Measurements from ENCODE around the gene FANCD2.

Gene FANCD2

DNA sequence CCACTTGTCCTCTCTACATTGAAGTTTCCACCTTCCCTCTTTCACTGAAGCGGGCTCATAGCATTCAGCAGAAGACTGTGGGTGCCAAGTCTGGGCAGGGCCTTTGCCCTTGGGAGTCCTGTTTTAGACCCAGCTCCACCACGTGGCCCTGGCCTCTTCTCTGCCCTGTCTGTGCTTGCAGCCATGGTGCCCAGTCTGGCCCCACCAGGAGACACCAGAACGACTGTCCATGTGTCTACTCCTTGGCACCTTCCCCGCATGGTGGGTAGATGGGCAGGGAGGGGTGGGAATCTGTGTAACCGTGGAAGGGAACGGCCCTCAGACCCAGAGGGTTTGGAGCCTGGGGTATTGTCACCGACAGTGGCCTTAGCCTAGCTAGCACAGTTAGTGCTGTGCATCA lies 21.7 kb upstream of the FANCD2 start:
- Histone ChIP-seq H2BK5ac (ENCODE audit: low read depth, low read length, poor library complexity) (no peak overlapping the region), H4K91ac (ENCODE audit: low read depth, low read length) (no peak overlapping the region), H3K27ac (ENCODE audit: low read depth, low read length) (no peak overlapping the region), H4K12ac (ENCODE audit: low read depth, low read length) (no peak overlapping the region), H3K9ac (ENCODE audit: low read length) (no peak overlapping the region), H2AFZ (ENCODE audit: insufficient read depth, low read length, poor library complexity) (no peak overlapping the region), H2BK120ac (ENCODE audit: insufficient read depth, low read length, poor library complexity) (no peak overlapping the region), H3K4me1 (ENCODE audit: control insufficient read depth in 1 of 2, insufficient read depth in 2 of 2, low read length in 2 of 2) (peaks cover 6 to 9% of the 10 kb centered on the region in 2 experiments), H3K36me3 (ENCODE audit: control insufficient read depth in 1 of 2, insufficient read depth in 2 of 2, low read length in 2 of 2) (peaks cover 15 to 16% of the 10 kb centered on the region in 2 experiments), H3K79me2 (ENCODE audit: control insufficient read depth, insufficient read depth, low read length, poor library complexity) (no peaks in the 10 kb centered on the region), H3K23ac (ENCODE audit: low read length) (no peak overlapping the region), H3K79me1 (ENCODE audit: low read length) (no peaks in the 10 kb centered on the region), H4K8ac (ENCODE audit: low read depth, low read length) (no peak overlapping the region), H3K9me3 (ENCODE audit: insufficient read depth, low read depth, low read length) (peaks cover 2% of the 10 kb centered on the region), H3K4me2 (ENCODE audit: low read length) (no peak overlapping the region), H2BK12ac (ENCODE audit: low read length) (no peak overlapping the region), H2AK5ac (ENCODE audit: low read length) (no peak overlapping the region), H3K14ac (ENCODE audit: low read length) (no peak overlapping the region), H3K4ac (ENCODE audit: low read depth, low read length) (no peak overlapping the region), H3K4me3 (ENCODE audit: low read depth, low read length) (no peak overlapping the region), H3K18ac (ENCODE audit: low read length) (no peak overlapping the region), H3K27me3 (ENCODE audit: insufficient read depth, low read length) (no peaks in the 10 kb centered on the region)
- no peak for DNase-seq
- no CpG with 5 or more reads among the region's 7 CpGs for WGBS (ENCODE audit: extremely low coverage, insufficient coverage, insufficient read length)

DNA sequence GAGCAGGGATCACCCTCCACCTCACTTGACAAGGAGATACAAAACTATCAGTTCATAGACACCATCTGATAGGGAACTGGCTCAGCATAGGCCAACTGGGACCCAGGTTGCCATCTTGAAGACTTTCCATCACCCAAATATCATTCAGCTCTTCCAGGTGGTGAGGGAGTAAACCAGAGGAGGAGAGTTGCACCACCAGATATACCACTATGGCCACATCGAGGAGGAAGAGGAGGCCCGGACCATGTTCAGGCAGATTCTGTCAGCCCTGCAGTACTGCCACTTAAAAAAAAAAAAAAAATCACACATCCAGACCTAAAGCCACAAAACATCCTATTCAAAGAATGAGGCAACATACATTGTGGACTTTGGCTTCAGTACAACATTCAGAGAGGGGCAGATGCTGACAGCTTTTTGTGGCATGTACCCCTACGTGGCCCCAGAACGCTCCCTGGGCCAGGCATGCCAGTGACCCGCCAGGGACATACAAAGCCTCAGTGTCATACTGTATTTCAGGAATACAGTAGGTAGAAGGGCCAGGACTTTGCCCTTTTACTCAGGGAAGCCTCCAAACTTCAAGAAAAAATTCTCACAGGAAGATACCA lies 21.2 kb upstream of the FANCD2 start:
- Histone ChIP-seq H3K4me1 (ENCODE audit: control insufficient read depth in 1 of 2, insufficient read depth in 2 of 2, low read length in 2 of 2) (peaks cover 6 to 9% of the 10 kb centered on the region in 2 experiments), H3K4me2 (ENCODE audit: low read length) (no peak overlapping the region), H3K27me3 (ENCODE audit: insufficient read depth, low read length) (no peaks in the 10 kb centered on the region), H2BK120ac (ENCODE audit: insufficient read depth, low read length, poor library complexity) (no peak overlapping the region), H3K79me2 (ENCODE audit: control insufficient read depth, insufficient read depth, low read length, poor library complexity) (no peaks in the 10 kb centered on the region), H2BK5ac (ENCODE audit: low read depth, low read length, poor library complexity) (no peak overlapping the region), H3K23ac (ENCODE audit: low read length) (no peak overlapping the region), H3K18ac (ENCODE audit: low read length) (no peak overlapping the region), H2AK5ac (ENCODE audit: low read length) (no peak overlapping the region), H3K4me3 (ENCODE audit: low read depth, low read length) (no peak overlapping the region), H3K27ac (ENCODE audit: low read depth, low read length) (no peak overlapping the region), H3K9ac (ENCODE audit: low read length) (no peak overlapping the region), H4K12ac (ENCODE audit: low read depth, low read length) (no peak overlapping the region), H3K79me1 (ENCODE audit: low read length) (no peaks in the 10 kb centered on the region), H3K9me3 (ENCODE audit: insufficient read depth, low read depth, low read length) (peaks cover 2% of the 10 kb centered on the region), H3K36me3 (ENCODE audit: control insufficient read depth in 1 of 2, insufficient read depth in 2 of 2, low read length in 2 of 2) (peaks cover 15 to 16% of the 10 kb centered on the region in 2 experiments), H3K4ac (ENCODE audit: low read depth, low read length) (no peak overlapping the region), H3K14ac (ENCODE audit: low read length) (no peak overlapping the region), H2BK12ac (ENCODE audit: low read length) (no peak overlapping the region), H4K8ac (ENCODE audit: low read depth, low read length) (no peak overlapping the region), H4K91ac (ENCODE audit: low read depth, low read length) (no peak overlapping the region), H2AFZ (ENCODE audit: insufficient read depth, low read length, poor library complexity) (no peak overlapping the region)
- DNase-seq, result no peak
- no CpG with 5 or more reads among the region's 5 CpGs for WGBS (ENCODE audit: extremely low coverage, insufficient coverage, insufficient read length)

DNA sequence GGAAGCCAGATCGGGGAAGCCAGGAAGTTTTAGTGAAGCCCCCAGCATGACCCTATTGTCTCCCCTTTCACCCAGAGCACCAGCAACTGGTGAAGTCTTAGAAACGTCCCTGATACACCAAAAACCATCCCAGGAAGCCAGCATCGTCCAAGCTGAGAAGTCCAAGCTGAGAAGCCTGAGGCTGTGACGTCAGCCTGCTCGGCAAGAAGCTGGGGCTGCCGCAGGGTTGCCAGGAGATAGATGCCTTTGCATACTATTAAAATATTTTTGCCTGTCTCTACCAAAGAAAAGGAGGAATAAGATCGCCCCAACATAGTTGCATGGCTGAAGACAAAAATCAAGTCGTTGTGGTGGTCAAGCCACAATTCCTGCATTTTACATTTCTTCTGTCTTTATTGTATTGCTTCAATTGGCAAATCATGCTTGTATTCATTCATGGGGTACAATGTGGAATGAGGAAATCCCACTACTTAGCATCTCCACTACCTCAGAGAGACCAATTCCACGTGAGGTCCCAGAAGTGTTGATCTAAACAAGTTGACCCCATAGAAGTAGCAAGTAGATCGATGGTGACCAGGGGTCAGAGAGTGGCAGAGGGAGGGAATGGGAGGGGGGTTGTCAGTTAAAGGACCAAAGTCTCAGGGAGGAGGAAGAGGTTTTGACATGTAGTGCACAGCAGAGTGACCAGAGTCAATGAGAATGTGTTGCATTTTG lies 20.0 kb upstream of the FANCD2 start:
- Histone ChIP-seq H3K4ac (ENCODE audit: low read depth, low read length) (no peak overlapping the region), H3K36me3 (ENCODE audit: control insufficient read depth in 1 of 2, insufficient read depth in 2 of 2, low read length in 2 of 2) (peaks cover 13 to 14% of the 10 kb centered on the region in 2 experiments), H3K27ac (ENCODE audit: low read depth, low read length) (no peak overlapping the region), H3K9ac (ENCODE audit: low read length) (no peak overlapping the region), H2AK5ac (ENCODE audit: low read length) (no peak overlapping the region), H3K4me3 (ENCODE audit: low read depth, low read length) (no peak overlapping the region), H3K4me1 (ENCODE audit: control insufficient read depth in 1 of 2, insufficient read depth in 2 of 2, low read length in 2 of 2) (peaks cover 6 to 14% of the 10 kb centered on the region in 2 experiments), H2BK5ac (ENCODE audit: low read depth, low read length, poor library complexity) (no peak overlapping the region), H3K79me1 (ENCODE audit: low read length) (peaks cover 5% of the 10 kb centered on the region), H3K4me2 (ENCODE audit: low read length) (no peak overlapping the region), H3K14ac (ENCODE audit: low read length) (no peak overlapping the region), H2BK12ac (ENCODE audit: low read length) (no peak overlapping the region), H3K27me3 (ENCODE audit: insufficient read depth, low read length) (no peaks in the 10 kb centered on the region), H3K79me2 (ENCODE audit: control insufficient read depth, insufficient read depth, low read length, poor library complexity) (peaks cover 2% of the 10 kb centered on the region), H2AFZ (ENCODE audit: insufficient read depth, low read length, poor library complexity) (no peak overlapping the region), H4K91ac (ENCODE audit: low read depth, low read length) (no peak overlapping the region), H3K23ac (ENCODE audit: low read length) (no peak overlapping the region), H4K8ac (ENCODE audit: low read depth, low read length) (no peak overlapping the region), H2BK120ac (ENCODE audit: insufficient read depth, low read length, poor library complexity) (no peak overlapping the region), H3K18ac (ENCODE audit: low read length) (no peak overlapping the region), H3K9me3 (ENCODE audit: insufficient read depth, low read depth, low read length) (peaks cover 2% of the 10 kb centered on the region), H4K12ac (ENCODE audit: low read depth, low read length) (no peak overlapping the region)
- peak in 1 of 2 donors; percentile 22 for DNase-seq
- WGBS (ENCODE audit: extremely low coverage, insufficient coverage, insufficient read length), result no CpG with 5 or more reads among the region's 10 CpGs

DNA sequence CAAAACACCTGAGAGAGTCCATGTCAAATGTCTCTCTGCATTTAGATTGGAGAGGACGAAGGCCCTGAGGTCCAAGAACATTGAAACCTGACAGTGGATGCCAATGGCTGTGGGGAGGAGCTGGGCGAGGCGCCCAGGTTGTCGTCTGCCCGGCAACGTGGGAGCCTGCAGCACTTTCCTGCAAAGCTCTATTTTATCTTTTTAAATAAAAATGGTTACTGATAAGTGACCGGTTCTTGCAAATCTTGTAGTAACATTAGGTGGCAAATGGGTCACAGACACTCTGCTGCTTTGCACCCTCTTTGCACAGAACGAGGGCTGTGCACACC lies 19.5 kb upstream of the FANCD2 start:
- Histone ChIP-seq H3K4me1 (ENCODE audit: control insufficient read depth in 1 of 2, insufficient read depth in 2 of 2, low read length in 2 of 2) (peaks cover 9 to 17% of the 10 kb centered on the region in 2 experiments), H3K23ac (ENCODE audit: low read length) (no peak overlapping the region), H3K4ac (ENCODE audit: low read depth, low read length) (no peak overlapping the region)

More for the DNA sequence above, 19.5 kb upstream of the FANCD2 start:
- Histone ChIP-seq H3K27ac (ENCODE audit: low read depth, low read length) (no peak overlapping the region), H3K79me1 (ENCODE audit: low read length) (peaks cover 5% of the 10 kb centered on the region), H4K91ac (ENCODE audit: low read depth, low read length) (no peak overlapping the region), H2BK120ac (ENCODE audit: insufficient read depth, low read length, poor library complexity) (no peak overlapping the region), H4K8ac (ENCODE audit: low read depth, low read length) (no peak overlapping the region), H3K14ac (ENCODE audit: low read length) (no peak overlapping the region), H3K36me3 (ENCODE audit: control insufficient read depth in 1 of 2, insufficient read depth in 2 of 2, low read length in 2 of 2) (peaks cover 13 to 14% of the 10 kb centered on the region in 2 experiments), H3K27me3 (ENCODE audit: insufficient read depth, low read length) (no peaks in the 10 kb centered on the region), H3K9me3 (ENCODE audit: insufficient read depth, low read depth, low read length) (peaks cover 2% of the 10 kb centered on the region), H3K79me2 (ENCODE audit: control insufficient read depth, insufficient read depth, low read length, poor library complexity) (peaks cover 2% of the 10 kb centered on the region), H3K18ac (ENCODE audit: low read length) (no peak overlapping the region), H3K4me2 (ENCODE audit: low read length) (no peak overlapping the region), H4K12ac (ENCODE audit: low read depth, low read length) (no peak overlapping the region), H2BK12ac (ENCODE audit: low read length) (no peak overlapping the region), H3K4me3 (ENCODE audit: low read depth, low read length) (no peak overlapping the region), H2AFZ (ENCODE audit: insufficient read depth, low read length, poor library complexity) (no peak overlapping the region), H2BK5ac (ENCODE audit: low read depth, low read length, poor library complexity) (no peak overlapping the region), H3K9ac (ENCODE audit: low read length) (no peak overlapping the region), H2AK5ac (ENCODE audit: low read length) (no peak overlapping the region)
- WGBS (ENCODE audit: extremely low coverage, insufficient coverage, insufficient read length), result no CpG with 5 or more reads among the region's 8 CpGs
- DNase-seq, result no peak

Measured in trophoblast cell (in vitro differentiated cells and primary cell).